SU-DHL-6 (cell line): ENCODE results near the gene WNT9A.

Experiments used
- EZH2phosphoT487 ChIP-seq: fragments of 200-600 bp; sonication (generic), shearing (Covaris generic); conservative IDR thresholded peaks from 2 replicates; pipeline ENCODE4 v1.6.1; 2018; ENCODE audit warnings: mild to moderate bottlenecking, antibody characterized with exemption, low read length, moderate library complexity, mixed read lengths
- TF ChIP-seq, protein P1 (sequence below): fragments of 200-600 bp; sonication (generic); IDR thresholded peaks from one replicate; pipeline ENCODE4 v1.5.1; 2017; ENCODE audit warnings: antibody characterized with exemption, mild to moderate bottlenecking, low read length, moderate library complexity; ENCODE audit not compliant: insufficient read depth, poor library complexity, severe bottlenecking

- TF ChIP-seq, protein P1, sequence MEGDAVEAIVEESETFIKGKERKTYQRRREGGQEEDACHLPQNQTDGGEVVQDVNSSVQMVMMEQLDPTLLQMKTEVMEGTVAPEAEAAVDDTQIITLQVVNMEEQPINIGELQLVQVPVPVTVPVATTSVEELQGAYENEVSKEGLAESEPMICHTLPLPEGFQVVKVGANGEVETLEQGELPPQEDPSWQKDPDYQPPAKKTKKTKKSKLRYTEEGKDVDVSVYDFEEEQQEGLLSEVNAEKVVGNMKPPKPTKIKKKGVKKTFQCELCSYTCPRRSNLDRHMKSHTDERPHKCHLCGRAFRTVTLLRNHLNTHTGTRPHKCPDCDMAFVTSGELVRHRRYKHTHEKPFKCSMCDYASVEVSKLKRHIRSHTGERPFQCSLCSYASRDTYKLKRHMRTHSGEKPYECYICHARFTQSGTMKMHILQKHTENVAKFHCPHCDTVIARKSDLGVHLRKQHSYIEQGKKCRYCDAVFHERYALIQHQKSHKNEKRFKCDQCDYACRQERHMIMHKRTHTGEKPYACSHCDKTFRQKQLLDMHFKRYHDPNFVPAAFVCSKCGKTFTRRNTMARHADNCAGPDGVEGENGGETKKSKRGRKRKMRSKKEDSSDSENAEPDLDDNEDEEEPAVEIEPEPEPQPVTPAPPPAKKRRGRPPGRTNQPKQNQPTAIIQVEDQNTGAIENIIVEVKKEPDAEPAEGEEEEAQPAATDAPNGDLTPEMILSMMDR, result no peak
- TF ChIP-seq EZH2phosphoT487, result no peak
These were observed 31.9 kb downstream of the WNT9A start for GRCh38 chr1:227915564-227916553.
